ENCODE data around the gene SIAH2.

SIAH2 gene

GRCh38 chr3:150729682-150730360, 33.1 kb downstream of the SIAH2 start:
- Histone ChIP-seq H3K27ac (ENCODE audit: low read depth, low read length) (no peak overlapping the region), H3K9ac (ENCODE audit: low read length) (no peak overlapping the region), H3K4me3 (ENCODE audit: low read depth, low read length) (no peak overlapping the region), H3K27me3 (ENCODE audit: control insufficient read depth, insufficient read depth, low read length) (no peaks in the 10 kb centered on the region), H3K4me1 (ENCODE audit: control insufficient read depth, insufficient read depth, low read length) (peaks cover 16% of the 10 kb centered on the region; the same call in 1 of the 2 replicates), H3K9me3 (ENCODE audit: control insufficient read depth, insufficient read depth, low read depth, low read length) (no peaks in the 10 kb centered on the region), H3K36me3 (ENCODE audit: control insufficient read depth, insufficient read depth, low read length) (no peaks in the 10 kb centered on the region)

GRCh38 chr3:150727653-150728502, 35.1 kb downstream of the SIAH2 start:
- H3K4me3 ChIP-seq (ENCODE audit: low read depth, low read length): no peak overlapping the region
- peaks cover 5% of the 10 kb centered on the region; the same call in 1 of the 2 replicates for H3K4me1 ChIP-seq (ENCODE audit: control insufficient read depth, insufficient read depth, low read length)
- no peaks in the 10 kb centered on the region for H3K36me3 ChIP-seq (ENCODE audit: control insufficient read depth, insufficient read depth, low read length)
- no peaks in the 10 kb centered on the region for H3K27me3 ChIP-seq (ENCODE audit: control insufficient read depth, insufficient read depth, low read length)
- no peak overlapping the region for H3K9ac ChIP-seq (ENCODE audit: low read length)
- no peaks in the 10 kb centered on the region for H3K9me3 ChIP-seq (ENCODE audit: control insufficient read depth, insufficient read depth, low read depth, low read length)
- H3K27ac ChIP-seq (ENCODE audit: low read depth, low read length): no peak overlapping the region

GRCh38 chr3:150725548-150725947, 37.4 kb downstream of the SIAH2 start:
- H3K4me1 ChIP-seq (ENCODE audit: control insufficient read depth, insufficient read depth, low read length): peaks cover 5% of the 10 kb centered on the region; the same call in 1 of the 2 replicates
- H3K27me3 ChIP-seq (ENCODE audit: control insufficient read depth, insufficient read depth, low read length): no peaks in the 10 kb centered on the region
- H3K9ac ChIP-seq (ENCODE audit: low read length): no peak overlapping the region
- H3K4me3 ChIP-seq (ENCODE audit: low read depth, low read length): no peak overlapping the region
- no peaks in the 10 kb centered on the region for H3K36me3 ChIP-seq (ENCODE audit: control insufficient read depth, insufficient read depth, low read length)
- H3K27ac ChIP-seq (ENCODE audit: low read depth, low read length): no peak overlapping the region
- no peaks in the 10 kb centered on the region for H3K9me3 ChIP-seq (ENCODE audit: control insufficient read depth, insufficient read depth, low read depth, low read length)

GRCh38 chr3:150723946-150724345, 39.0 kb downstream of the SIAH2 start:
- H3K27me3 ChIP-seq (ENCODE audit: control insufficient read depth, insufficient read depth, low read length): no peaks in the 10 kb centered on the region
- H3K27ac ChIP-seq (ENCODE audit: low read depth, low read length): no peak overlapping the region
- no peaks in the 10 kb centered on the region for H3K36me3 ChIP-seq (ENCODE audit: control insufficient read depth, insufficient read depth, low read length)
- no peaks in the 10 kb centered on the region for H3K9me3 ChIP-seq (ENCODE audit: control insufficient read depth, insufficient read depth, low read depth, low read length)
- H3K9ac ChIP-seq (ENCODE audit: low read length): no peak overlapping the region
- no peak overlapping the region for H3K4me3 ChIP-seq (ENCODE audit: low read depth, low read length)
- peaks cover 5% of the 10 kb centered on the region; the same call in 1 of the 2 replicates for H3K4me1 ChIP-seq (ENCODE audit: control insufficient read depth, insufficient read depth, low read length)

- H3K9me3 ChIP-seq (ENCODE audit: control insufficient read depth, insufficient read depth, low read depth, low read length): no peaks in the 10 kb centered on the region
- H3K9ac ChIP-seq (ENCODE audit: low read length): no peak overlapping the region
- no peak overlapping the region for H3K4me3 ChIP-seq (ENCODE audit: low read depth, low read length)
- H3K36me3 ChIP-seq (ENCODE audit: control insufficient read depth, insufficient read depth, low read length): no peaks in the 10 kb centered on the region
- no peak overlapping the region for H3K27ac ChIP-seq (ENCODE audit: low read depth, low read length)
- no peaks in the 10 kb centered on the region for H3K27me3 ChIP-seq (ENCODE audit: control insufficient read depth, insufficient read depth, low read length)
- H3K4me1 ChIP-seq (ENCODE audit: control insufficient read depth, insufficient read depth, low read length): no peaks in the 10 kb centered on the region
Measured at GRCh38 chr3:150722267-150722666, 40.7 kb downstream of the SIAH2 start.

- Histone ChIP-seq H3K27me3 (ENCODE audit: control insufficient read depth, insufficient read depth, low read length) (no peaks in the 10 kb centered on the region), H3K4me1 (ENCODE audit: control insufficient read depth, insufficient read depth, low read length) (no peaks in the 10 kb centered on the region), H3K36me3 (ENCODE audit: control insufficient read depth, insufficient read depth, low read length) (no peaks in the 10 kb centered on the region), H3K9ac (ENCODE audit: low read length) (no peak overlapping the region), H3K4me3 (ENCODE audit: low read depth, low read length) (no peak overlapping the region), H3K27ac (ENCODE audit: low read depth, low read length) (no peak overlapping the region), H3K9me3 (ENCODE audit: control insufficient read depth, insufficient read depth, low read depth, low read length) (no peaks in the 10 kb centered on the region)
Measured at GRCh38 chr3:150721285-150722130, 41.5 kb downstream of the SIAH2 start.

GRCh38 chr3:150720444-150720843, 42.5 kb downstream of the SIAH2 start:
- Histone ChIP-seq H3K27ac (ENCODE audit: low read depth, low read length) (no peak overlapping the region), H3K36me3 (ENCODE audit: control insufficient read depth, insufficient read depth, low read length) (no peaks in the 10 kb centered on the region), H3K4me3 (ENCODE audit: low read depth, low read length) (no peak overlapping the region), H3K9me3 (ENCODE audit: control insufficient read depth, insufficient read depth, low read depth, low read length) (no peaks in the 10 kb centered on the region), H3K4me1 (ENCODE audit: control insufficient read depth, insufficient read depth, low read length) (no peaks in the 10 kb centered on the region), H3K27me3 (ENCODE audit: control insufficient read depth, insufficient read depth, low read length) (no peaks in the 10 kb centered on the region), H3K9ac (ENCODE audit: low read length) (no peak overlapping the region)

- H3K9ac ChIP-seq (ENCODE audit: low read length): no peak overlapping the region
- H3K27me3 ChIP-seq (ENCODE audit: control insufficient read depth, insufficient read depth, low read length): no peaks in the 10 kb centered on the region
- no peak overlapping the region for H3K27ac ChIP-seq (ENCODE audit: low read depth, low read length)
Measured at GRCh38 chr3:150710097-150710496, 52.9 kb downstream of the SIAH2 start.

GRCh38 chr3:150703756-150704344, 59.1 kb downstream of the SIAH2 start, which contains the start of gene ERICH6:
Gene ERICH6, minus strand, starts transcription at chr3:150703920. Its CDS starts 22 bp downstream, at chr3:150703898.
- 0 out of 2 replicates have a peak within 1 kb of the TSS, but pooled peaks have one; percentile 24 for H3K27ac ChIP-seq (ENCODE audit: low read depth, low read length)
- H3K9me3 ChIP-seq (ENCODE audit: control insufficient read depth, insufficient read depth, low read depth, low read length): 0 out of 2 replicates have a peak, but pooled peaks cover 3% of the 10 kb centered on the region
- H3K9ac ChIP-seq (ENCODE audit: low read length): peak within 1 kb of the TSS; percentile 71
- H3K4me3 ChIP-seq (ENCODE audit: low read depth, low read length): peak within 1 kb of the TSS; percentile 81
- H3K36me3 ChIP-seq (ENCODE audit: control insufficient read depth, insufficient read depth, low read length): no peaks in the 10 kb centered on the region
- H3K4me1 ChIP-seq (ENCODE audit: control insufficient read depth, insufficient read depth, low read length): no peaks in the 10 kb centered on the region
- H3K27me3 ChIP-seq (ENCODE audit: control insufficient read depth, insufficient read depth, low read length): no peaks in the 10 kb centered on the region; the same call in 1 of the 2 replicates

More at GRCh38 chr3:150710097-150710496, 52.9 kb downstream of the SIAH2 start:
- no peaks in the 10 kb centered on the region for H3K36me3 ChIP-seq (ENCODE audit: control insufficient read depth, insufficient read depth, low read length)
- H3K4me3 ChIP-seq (ENCODE audit: low read depth, low read length): no peak overlapping the region
- no peaks in the 10 kb centered on the region for H3K4me1 ChIP-seq (ENCODE audit: control insufficient read depth, insufficient read depth, low read length)
- H3K9me3 ChIP-seq (ENCODE audit: control insufficient read depth, insufficient read depth, low read depth, low read length): 0 out of 2 replicates have a peak, but pooled peaks cover 3% of the 10 kb centered on the region

GRCh38 chr3:150703299-150703755, 59.6 kb downstream of the SIAH2 start:
- Histone ChIP-seq H3K27me3 (ENCODE audit: control insufficient read depth, insufficient read depth, low read length) (no peaks in the 10 kb centered on the region; the same call in 1 of the 2 replicates), H3K27ac (ENCODE audit: low read depth, low read length) (no peak overlapping the region)

More at GRCh38 chr3:150703299-150703755, 59.6 kb downstream of the SIAH2 start:
- Histone ChIP-seq H3K36me3 (ENCODE audit: control insufficient read depth, insufficient read depth, low read length) (no peaks in the 10 kb centered on the region), H3K4me1 (ENCODE audit: control insufficient read depth, insufficient read depth, low read length) (no peaks in the 10 kb centered on the region), H3K9me3 (ENCODE audit: control insufficient read depth, insufficient read depth, low read depth, low read length) (0 out of 2 replicates have a peak, but pooled peaks cover 3% of the 10 kb centered on the region), H3K4me3 (ENCODE audit: low read depth, low read length) (peak overlapping the region; percentile 81), H3K9ac (ENCODE audit: low read length) (peak overlapping the region; percentile 62)

Measured in HUES6 (cell line).